Body of pancreas (tissue), 4 donors: ENCODE measurements around the gene EDEM2. TPM values are rescaled to one million over a fixed set of nuclear protein-coding genes. Genes with fewer than 3 reads are reported as not detected.
"Not testable (repeated sequence)": the region's sequence is repeated elsewhere in the genome, so short reads cannot be mapped to it uniquely, and the experiment has no call there.

Experiments used
- ATAC-seq: fragments of 150-250 bp; one replicate; pipeline ENCODE4 v1.9.1; 2016
- DNase-seq, 4 donors: peaks; one replicate each; pipeline ENCODE4 v3.0.0-alpha.2; 2019
- H3K27ac ChIP-seq, 4 donors: fragments of 200-600 bp; sonication (generic); 1 replicate in 3 of 4; 2 replicates in 1 of 4; pipeline versions ENCODE4 v1.5.1 to v1.6.1; 2016 to 2019; ENCODE audit warnings: mild to moderate bottlenecking in 1 of 4, mixed read lengths in 1 of 4, moderate library complexity in 1 of 4
- H3K27me3 ChIP-seq, 2 donors: fragments of 200-600 bp; sonication (generic); one replicate each; pipeline ENCODE4 v1.6.0; 2016; ENCODE audit warnings: mild to moderate bottlenecking in 1 of 2
- H3K36me3 ChIP-seq, 2 donors: fragments of 200-600 bp; sonication (generic); replicated peaks in 1 of 2; 2 replicates each; pipeline ENCODE4 v1.5.1; 2016; ENCODE audit warnings: low read depth in 2 of 2; ENCODE audit not compliant: insufficient read depth in 1 of 2
- H3K4me1 ChIP-seq: fragments of 200-600 bp; sonication (generic); one replicate; pipeline ENCODE4 v1.6.0; 2016
- H3K4me3 ChIP-seq, 2 donors: fragments of 200-600 bp; sonication (generic); 1 replicate in 1 of 2; 2 replicates in 1 of 2; pipeline ENCODE4 v1.5.1; 2016 to 2019
- H3K9me3 ChIP-seq, 3 donors: fragments of 200-600 bp; sonication (generic); 1 replicate in 2 of 3; 2 replicates in 1 of 3; pipeline ENCODE4 v1.5.1; 2016
- POLR2A ChIP-seq, 3 donors: fragments of 450-650 bp; IDR thresholded peaks; one replicate each; pipeline ENCODE4 v1.6.1; 2016; ENCODE audit warnings: antibody characterized with exemption in 3 of 3, mild to moderate bottlenecking in 2 of 3
- WGBS, 2 donors: methylation state at CpG; one replicate each; pipeline ENCODE4 v1.1.5; 2017; 5-methylcytosine and 5-hydroxymethylcytosine counted together
- intact Hi-C: fragments of 100-400 bp; cut with DNase I; formaldehyde crosslinking; loops from one replicate; pipeline ENCODE4 v1.15.1; 2023
- total RNA-seq, 2 donors: library from RNA; depleted of rRNA; stranded (reverse); fragments of >200 nt; gene quantifications; one replicate each; pipeline ENCODE4 v1.1.0, GENCODE V29; 2016
- TF ChIP-seq, protein P1 (sequence below), 7 experiments: fragments of 450-650 bp in 4 of 7; fragments of 200-600 bp in 3 of 7; sonication (generic) in 3 of 7; IDR thresholded peaks; one replicate each; pipeline ENCODE4 v1.5.1; 2016 to 2019; ENCODE audit warnings: antibody characterized with exemption in 7 of 7

EDEM2 gene
- total RNA-seq, 2 donors from 2014 or later: 18.1 to 24.6 TPM

DNA sequence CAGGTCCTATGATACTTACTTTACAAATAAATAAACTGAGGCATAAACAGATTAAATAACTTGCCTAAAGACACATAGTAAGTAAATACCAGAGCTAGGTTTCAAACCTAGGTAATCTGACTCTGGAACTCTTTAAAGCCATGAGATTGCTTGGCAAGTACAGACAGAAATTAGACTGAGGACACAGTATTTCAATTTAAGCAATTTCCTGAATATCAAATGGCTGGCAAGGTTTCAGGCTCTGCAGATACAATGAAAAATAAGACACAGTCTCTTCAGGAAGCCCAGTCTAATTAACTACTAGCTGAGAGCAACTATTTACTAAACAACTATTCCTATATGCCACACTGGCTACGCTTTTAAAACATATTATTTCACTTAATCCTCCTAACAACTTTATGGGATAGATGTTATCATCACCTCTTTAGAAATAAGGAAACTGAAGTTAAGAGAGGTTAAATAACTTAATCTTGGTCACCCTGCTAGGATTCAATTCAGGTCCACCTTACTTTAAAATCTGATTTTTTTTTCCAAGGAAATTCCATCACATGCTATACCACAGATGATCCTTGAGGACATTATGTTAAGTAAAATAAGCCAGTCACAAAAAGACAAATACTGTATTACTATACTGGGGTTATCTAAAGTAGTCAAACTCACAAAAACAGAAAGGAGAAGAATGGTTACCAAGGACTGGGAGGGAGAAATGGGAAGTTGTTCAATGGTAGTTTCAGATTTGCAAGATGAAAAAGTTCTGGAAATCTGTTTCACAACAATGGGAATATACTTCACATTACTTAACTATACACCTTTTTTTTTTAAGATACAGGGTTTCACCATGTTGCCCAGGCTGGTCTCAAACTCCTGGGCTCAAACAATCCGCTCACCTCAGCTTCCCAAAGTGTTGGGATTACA is 58.6 kb downstream of the EDEM2 start:
- intact Hi-C loops: no loop called here
- peaks cover 45% of the 10 kb centered on the region for H3K4me1 ChIP-seq
- H3K27me3 ChIP-seq: no peaks in the 10 kb centered on the region
- no peak for ATAC-seq
- TF ChIP-seq POLR2A (IDR thresholded peaks at IDR 0.05): no peak
- TF ChIP-seq, protein P1, sequence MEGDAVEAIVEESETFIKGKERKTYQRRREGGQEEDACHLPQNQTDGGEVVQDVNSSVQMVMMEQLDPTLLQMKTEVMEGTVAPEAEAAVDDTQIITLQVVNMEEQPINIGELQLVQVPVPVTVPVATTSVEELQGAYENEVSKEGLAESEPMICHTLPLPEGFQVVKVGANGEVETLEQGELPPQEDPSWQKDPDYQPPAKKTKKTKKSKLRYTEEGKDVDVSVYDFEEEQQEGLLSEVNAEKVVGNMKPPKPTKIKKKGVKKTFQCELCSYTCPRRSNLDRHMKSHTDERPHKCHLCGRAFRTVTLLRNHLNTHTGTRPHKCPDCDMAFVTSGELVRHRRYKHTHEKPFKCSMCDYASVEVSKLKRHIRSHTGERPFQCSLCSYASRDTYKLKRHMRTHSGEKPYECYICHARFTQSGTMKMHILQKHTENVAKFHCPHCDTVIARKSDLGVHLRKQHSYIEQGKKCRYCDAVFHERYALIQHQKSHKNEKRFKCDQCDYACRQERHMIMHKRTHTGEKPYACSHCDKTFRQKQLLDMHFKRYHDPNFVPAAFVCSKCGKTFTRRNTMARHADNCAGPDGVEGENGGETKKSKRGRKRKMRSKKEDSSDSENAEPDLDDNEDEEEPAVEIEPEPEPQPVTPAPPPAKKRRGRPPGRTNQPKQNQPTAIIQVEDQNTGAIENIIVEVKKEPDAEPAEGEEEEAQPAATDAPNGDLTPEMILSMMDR (IDR thresholded peaks at IDR 0.05): no peak
- H3K27ac ChIP-seq: no peak overlapping the region
- DNase-seq: no peak
- H3K36me3 ChIP-seq: no peaks in the 10 kb centered on the region
- H3K9me3 ChIP-seq: no peaks in the 10 kb centered on the region
- H3K4me3 ChIP-seq: no peak overlapping the region
- 80 to 91% methylated on average over 2 of the region's 2 CpGs for WGBS, 2 donors

DNA sequence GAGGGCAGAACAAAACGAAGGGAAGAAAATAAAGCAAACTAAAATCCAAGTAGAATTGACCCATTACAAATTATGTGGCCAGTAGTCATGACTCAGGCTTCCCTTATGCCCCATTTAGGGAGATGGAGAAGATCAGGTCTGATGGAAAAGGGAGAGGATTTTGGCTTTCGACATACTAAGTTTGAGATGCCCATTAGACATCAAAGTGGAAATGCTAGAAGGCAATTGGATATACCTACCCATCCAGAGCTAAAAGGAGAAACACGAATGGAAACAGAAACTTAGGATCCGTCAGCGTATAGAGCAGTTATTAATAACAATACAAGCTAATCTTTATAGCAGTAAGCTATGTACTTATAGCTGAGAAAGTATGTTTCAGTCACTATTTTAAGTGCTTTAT is 59.3 kb downstream of the EDEM2 start:
- Histone ChIP-seq H3K4me1 (peaks cover 41% of the 10 kb centered on the region), H3K9me3 (no peaks in the 10 kb centered on the region), H3K27ac (no peak overlapping the region), H3K36me3 (no peaks in the 10 kb centered on the region), H3K27me3 (no peaks in the 10 kb centered on the region), H3K4me3 (no peak overlapping the region)
- no peak for ATAC-seq
- intact Hi-C loops: no loop called here
- WGBS, 2 donors: 66 to 76% methylated on average over 5 of the region's 5 CpGs
- no peak for TF ChIP-seq POLR2A (IDR thresholded peaks at IDR 0.05)
- DNase-seq: no peak

DNA sequence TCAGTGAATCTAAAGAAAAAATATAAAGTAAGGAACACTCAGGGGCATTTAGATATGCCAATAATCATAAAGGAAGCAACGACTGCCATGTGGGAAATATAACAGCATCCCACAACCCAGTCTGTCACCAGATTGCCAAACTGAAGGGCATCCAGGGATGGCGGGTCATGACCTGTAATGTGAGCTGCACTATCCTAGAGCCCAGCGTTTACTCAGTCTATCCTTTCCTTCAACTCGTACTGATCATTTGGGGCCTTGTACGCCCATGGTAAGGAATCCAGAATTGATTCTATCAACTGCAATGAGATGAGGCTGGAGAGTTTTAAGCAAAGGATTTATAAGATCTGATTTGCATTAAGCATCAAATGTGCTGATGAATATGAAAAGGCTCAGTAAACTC is 59.8 kb downstream of the EDEM2 start:
- H3K36me3 ChIP-seq: no peaks in the 10 kb centered on the region
- H3K4me1 ChIP-seq: peaks cover 41% of the 10 kb centered on the region
- intact Hi-C loops: no loop called here
- ATAC-seq: no peak
- 65 to 66% methylated on average over 5 of the region's 5 CpGs for WGBS, 2 donors
- TF ChIP-seq, protein P1 (IDR thresholded peaks at IDR 0.05): no peak
- TF ChIP-seq POLR2A (IDR thresholded peaks at IDR 0.05): no peak
- no peak overlapping the region for H3K4me3 ChIP-seq
- no peak overlapping the region for H3K27ac ChIP-seq
- no peak for DNase-seq
- H3K27me3 ChIP-seq: no peaks in the 10 kb centered on the region
- no peaks in the 10 kb centered on the region for H3K9me3 ChIP-seq

DNA sequence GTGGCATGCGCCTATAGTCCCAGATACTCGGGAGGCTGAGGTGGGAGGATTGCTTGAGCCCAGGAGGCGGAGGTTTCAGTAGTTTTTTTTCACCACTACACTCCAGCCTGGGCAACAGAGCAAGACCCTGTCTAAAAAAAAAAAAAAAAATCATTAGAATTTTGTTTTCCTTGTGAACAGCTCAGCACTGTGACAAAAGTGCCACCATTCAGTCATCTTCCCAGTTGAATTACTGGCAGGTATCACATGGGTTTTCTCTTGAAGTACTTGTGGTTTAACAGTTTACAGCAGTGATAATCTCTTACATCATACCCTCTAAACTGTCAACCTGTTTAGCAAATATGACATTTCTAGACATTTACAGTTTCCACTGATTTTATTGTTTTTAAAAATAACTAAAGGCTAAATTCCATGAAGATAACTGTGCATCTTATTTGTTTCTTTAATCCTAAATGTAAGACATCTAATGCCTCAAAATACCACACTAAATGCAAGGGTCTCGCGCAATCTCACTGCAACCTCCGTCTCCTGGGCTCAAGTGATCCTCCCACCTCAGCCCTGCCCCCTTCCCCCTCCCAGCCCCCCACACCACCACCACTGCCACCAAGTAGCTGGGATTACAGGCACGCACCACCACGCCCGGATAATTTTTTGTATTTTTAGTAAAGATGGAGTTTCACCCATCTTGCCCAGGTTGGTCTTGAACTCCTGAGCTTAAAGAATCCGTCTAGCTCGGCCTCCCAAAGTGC is 61.5 kb downstream of the EDEM2 start:
- Histone ChIP-seq H3K4me1 (peaks cover 41% of the 10 kb centered on the region), H3K27ac (peak overlapping the region in 2 of 4 donors; percentile 1 to 14), H3K27me3 (no peaks in the 10 kb centered on the region)

DNA sequence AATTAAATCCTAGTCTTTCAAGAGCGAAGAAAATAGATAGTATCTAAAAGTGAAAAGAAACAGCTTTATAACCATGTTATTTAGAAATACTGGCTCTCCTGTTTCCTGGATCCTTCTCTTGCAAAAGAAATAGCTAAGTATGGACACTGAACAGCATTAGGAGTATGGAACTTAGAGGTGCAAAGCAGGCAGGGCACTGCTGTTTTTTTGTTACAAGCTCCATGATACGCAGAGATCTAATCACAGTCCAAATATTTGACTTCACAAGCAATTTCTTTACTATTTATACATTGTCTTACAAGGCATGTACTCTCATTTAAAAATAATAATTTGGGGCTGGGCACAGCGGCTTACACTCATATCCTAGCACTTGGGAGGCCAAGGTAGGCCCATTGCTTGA is 62.1 kb downstream of the EDEM2 start:
- intact Hi-C loops: no loop called here
- no peaks in the 10 kb centered on the region for H3K36me3 ChIP-seq
- H3K27ac ChIP-seq: peak overlapping the region in 3 of 4 donors; percentile 1 to 22 (median 14)
- H3K4me1 ChIP-seq: peaks cover 43% of the 10 kb centered on the region
- WGBS, 2 donors: 41 to 47% methylated on average over 3 of the region's 3 CpGs
- no peak for TF ChIP-seq POLR2A (IDR thresholded peaks at IDR 0.05)
- TF ChIP-seq, protein P1 (IDR thresholded peaks at IDR 0.05): no peak
- no peaks in the 10 kb centered on the region for H3K9me3 ChIP-seq
- H3K27me3 ChIP-seq: no peaks in the 10 kb centered on the region
- ATAC-seq (peak; percentile 24), DNase-seq (no peak)
- no peak overlapping the region for H3K4me3 ChIP-seq

More for the DNA sequence above, 61.5 kb downstream of the EDEM2 start:
- H3K4me3 ChIP-seq: no peak overlapping the region
- intact Hi-C loops: no loop called here
- 84 to 87% methylated on average over 11 of the region's 11 CpGs for WGBS, 2 donors
- no peaks in the 10 kb centered on the region for H3K9me3 ChIP-seq
- ATAC-seq (no peak), DNase-seq (no peak)
- TF ChIP-seq, protein P1 (IDR thresholded peaks at IDR 0.05): no peak
- TF ChIP-seq POLR2A (IDR thresholded peaks at IDR 0.05): no peak
- H3K36me3 ChIP-seq: no peaks in the 10 kb centered on the region

DNA sequence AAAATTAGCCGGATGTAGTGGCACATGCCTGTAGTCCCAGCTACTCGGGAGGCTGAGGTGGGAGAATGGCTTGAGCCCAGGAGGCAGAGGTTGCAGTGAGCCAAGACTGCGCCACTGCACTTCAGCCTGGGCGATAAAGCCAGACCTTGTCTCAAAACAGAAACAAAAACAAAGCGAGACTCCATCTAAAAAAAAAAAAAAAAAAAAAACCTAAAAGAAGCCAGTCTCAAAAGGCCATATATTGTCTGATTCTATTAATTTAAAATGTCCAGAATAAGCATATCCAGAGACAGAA is 66.8 kb downstream of the EDEM2 start:
- Histone ChIP-seq H3K36me3 (peaks cover 0 to 12% of the 10 kb centered on the region in 2 donors), H3K4me1 (peaks cover 30% of the 10 kb centered on the region)
- WGBS, 2 donors: 48 to 57% methylated on average over 5 of the region's 5 CpGs
- intact Hi-C loops, H3K9me3 ChIP-seq, DNase-seq, H3K4me3 ChIP-seq, ATAC-seq, H3K27ac ChIP-seq, H3K27me3 ChIP-seq: not testable (repeated sequence)
